ENCODE results near the gene GPATCH2. TPM values are rescaled to one million over a fixed set of nuclear protein-coding genes. Genes with fewer than 3 reads are reported as not detected.
"Not testable (repeated sequence)": the region's sequence is repeated elsewhere in the genome, so short reads cannot be mapped to it uniquely, and the experiment has no call there.

The GPATCH2 gene
- total RNA-seq, 1 donor from 2014 or later = 12.8 TPM

DNA sequence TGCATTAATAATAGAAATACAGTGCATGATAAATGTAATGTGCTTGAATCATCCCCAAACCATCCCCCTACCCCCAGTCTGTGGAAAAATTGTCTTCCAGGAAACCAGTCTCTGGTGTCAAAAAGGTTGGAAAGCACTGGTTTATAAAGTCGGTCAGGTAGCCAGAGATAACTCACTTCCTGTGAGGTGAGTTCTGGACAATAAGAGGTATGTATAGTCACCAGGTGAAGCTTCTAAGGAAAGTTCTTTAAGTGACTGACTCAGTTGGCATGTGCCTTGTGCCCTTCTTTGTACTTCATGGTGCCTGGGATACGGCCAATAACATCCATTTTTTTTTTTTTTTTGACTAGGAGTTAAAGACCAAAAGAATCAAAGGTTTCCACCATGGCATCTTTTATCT, 103.7 kb downstream of the GPATCH2 start:
- no peak for DNase-seq (ENCODE audit: extremely low read depth, low read depth, low spot score)

DNA sequence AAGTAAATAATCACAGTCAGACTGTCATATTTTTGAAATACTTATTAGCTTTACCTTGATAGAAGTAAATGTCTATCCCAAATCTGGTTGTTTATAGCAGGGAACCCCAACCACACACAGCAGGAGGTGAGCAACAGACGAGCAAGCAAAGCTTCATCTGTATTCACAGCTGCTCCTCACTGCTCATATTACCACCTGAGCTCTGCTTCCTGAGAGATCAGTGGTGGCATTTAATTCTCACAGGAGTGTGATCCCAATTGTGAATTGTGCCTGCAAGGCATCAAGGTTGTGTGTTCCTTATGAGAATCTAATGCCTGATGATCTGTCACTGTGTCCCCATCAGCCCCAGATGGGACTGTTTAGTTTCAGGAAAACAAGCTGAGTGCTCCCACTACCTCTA, 104.3 kb downstream of the GPATCH2 start:
- no peak for DNase-seq (ENCODE audit: extremely low read depth, low read depth, low spot score)

DNA sequence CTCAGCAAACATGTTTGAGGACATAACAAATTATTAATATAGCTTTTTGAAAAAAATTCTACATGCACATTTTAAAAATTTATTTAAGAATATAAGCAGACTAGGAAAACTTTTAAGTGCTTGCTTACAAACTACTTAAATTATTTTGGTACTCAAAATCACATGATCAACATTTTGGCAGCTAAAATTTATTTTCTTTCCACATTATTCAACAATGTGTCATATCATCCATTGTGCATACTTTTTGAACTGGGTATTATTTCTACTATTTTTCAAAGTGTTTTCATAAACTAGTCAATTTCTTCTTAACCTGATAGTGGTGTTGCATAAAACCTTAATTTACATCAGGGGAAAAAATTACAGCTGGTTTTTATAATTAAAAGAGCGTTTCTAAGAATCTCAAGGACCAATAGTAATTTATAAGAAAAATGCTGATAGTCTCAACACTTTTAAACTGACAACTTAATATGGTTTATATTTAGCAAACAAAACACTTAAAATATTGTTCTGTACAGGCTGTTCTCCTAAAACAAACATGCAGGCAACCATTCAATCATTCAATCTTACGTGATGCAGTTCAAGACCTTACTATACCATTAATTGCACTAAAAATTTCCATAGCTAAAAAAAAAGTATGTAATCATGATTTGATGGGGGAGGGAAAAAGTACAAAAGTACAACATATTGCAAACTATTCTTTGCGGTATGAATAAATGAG, 105.0 kb downstream of the GPATCH2 start:
- no peak for DNase-seq (ENCODE audit: extremely low read depth, low read depth, low spot score)

DNA sequence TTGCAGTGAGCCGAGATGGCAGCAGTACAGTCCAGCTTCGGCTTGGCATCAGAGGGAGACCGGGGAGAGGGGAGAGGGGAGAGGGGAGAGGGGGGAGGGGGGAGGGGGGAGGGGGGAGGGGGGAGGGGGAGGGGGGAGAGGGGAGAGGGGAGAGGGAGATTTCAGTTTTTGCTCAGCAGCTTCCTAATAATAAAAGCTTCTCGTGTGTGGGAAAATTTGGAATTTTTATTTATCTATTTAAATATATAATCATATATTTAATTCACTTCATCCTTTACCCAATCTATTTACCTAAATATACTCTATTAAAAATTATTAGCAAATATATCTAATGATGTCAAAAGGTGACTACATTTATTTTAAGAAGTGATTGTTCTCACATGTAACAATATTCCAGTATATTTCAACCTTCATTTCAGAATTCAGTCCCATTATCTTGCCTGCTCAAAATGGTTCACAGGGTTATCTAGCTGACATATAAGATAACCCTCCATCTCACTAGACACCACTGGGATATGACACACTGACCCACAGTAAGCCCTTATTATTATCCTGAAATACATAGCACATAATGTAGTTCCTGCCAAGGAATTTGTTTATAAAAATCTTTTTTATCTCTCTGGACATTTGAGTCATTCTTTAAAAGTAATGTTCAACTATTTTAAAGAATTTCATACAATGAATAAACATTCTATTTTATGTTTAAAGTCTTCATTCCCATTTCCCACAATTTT, 105.9 kb downstream of the GPATCH2 start:
- DNase-seq (ENCODE audit: extremely low read depth, low read depth, low spot score) = no peak

DNA sequence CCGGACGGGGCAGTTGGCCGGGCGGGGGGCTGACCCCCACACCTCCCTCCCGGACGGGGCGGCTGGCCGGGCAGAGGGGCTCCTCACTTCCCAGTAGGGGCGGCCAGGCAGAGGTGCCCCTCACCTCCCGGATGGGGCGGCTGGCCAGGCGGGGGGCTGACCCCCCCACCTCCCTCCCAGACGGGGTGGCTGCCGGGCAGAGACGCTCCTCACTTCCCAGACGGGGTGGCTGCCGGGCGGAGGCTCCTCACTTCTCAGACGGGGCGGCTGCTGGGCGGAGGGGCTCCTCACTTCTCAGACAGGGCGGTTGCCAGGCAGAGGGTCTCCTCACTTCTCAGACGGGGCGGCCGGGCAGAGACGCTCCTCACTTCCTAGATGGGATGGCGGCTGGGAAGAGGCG, 107.0 kb downstream of the GPATCH2 start:
- DNase-seq (ENCODE audit: extremely low read depth, low read depth, low spot score) = not testable (repeated sequence)

DNA sequence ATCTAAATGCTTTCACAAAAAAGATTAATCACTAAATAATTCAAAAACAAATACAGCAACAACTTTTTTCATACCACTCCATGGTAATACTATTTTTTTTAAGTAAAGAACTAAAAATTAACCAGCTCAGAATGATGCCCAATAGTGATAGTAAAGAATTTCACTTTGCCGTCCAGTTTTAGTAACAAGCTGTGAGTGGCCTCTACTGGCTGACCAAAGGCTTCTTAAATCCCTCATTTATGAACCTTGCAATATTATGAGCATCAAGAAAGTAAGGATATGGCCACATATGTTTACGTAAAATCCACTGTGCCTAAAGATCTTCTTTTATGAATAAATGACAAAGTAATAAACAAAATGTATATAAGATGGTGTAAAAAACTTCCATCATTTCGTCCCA, 108.6 kb downstream of the GPATCH2 start:
- no peak for DNase-seq (ENCODE audit: extremely low read depth, low read depth, low spot score)

DNA sequence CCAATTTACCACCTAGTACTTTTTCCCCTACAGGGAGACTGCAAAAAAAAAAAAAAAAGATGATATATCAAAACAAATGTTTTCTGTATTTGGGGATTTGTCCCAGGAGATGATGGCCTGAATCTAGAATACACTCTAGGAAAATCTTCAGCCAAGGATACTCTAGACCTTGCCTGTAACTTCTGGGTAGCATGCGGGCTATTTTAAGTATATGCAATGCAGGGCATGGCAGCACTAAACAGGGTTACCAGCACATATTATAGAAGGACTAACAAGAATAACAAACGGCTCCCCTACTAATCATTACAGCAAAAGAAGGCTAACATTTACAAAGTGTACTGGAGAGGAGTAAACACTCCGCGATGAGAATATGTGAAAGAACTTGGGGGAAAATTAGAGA, 109.6 kb downstream of the GPATCH2 start:
- no peak for DNase-seq (ENCODE audit: extremely low read depth, low read depth, low spot score)

DNA sequence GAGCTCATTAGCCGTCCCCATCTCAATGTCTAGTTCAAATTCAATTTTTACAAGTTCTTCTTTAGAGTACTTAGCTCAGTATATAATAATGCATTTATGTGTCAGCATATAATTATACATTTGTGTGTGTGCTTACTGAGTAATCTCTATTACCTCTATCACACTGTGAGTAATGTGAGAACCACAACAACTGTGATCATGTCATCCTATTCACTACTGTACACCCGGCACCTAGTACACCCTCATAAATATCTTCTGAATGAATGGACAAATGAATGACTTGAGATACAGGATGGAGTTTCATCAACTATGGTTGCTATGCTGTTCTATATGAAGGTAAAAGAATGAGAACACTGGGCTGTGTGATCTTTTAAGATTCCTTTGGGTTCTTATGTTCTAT, 124.0 kb downstream of the GPATCH2 start:
- no peak for DNase-seq (ENCODE audit: extremely low read depth, low read depth, low spot score)

DNA sequence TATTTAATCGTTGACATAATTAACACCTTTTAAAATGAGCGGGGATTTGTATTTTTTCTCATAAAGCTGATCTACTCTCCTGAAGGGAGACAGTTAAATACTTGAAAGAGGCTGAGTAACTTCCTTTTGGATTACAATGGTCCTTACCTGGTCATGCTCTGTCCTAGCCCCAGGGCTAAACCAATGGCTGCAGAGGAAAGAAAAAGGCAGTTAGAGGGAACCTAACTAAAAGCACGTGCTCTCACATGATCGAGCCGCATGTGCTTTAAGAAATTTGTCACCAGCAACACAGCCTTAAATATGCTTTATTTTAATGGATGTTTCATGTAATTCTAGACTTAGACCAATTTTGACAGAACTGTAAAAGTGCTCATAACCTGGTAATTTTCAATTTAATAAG, 132.7 kb downstream of the GPATCH2 start:
- DNase-seq (ENCODE audit: extremely low read depth, low read depth, low spot score) = no peak

DNA sequence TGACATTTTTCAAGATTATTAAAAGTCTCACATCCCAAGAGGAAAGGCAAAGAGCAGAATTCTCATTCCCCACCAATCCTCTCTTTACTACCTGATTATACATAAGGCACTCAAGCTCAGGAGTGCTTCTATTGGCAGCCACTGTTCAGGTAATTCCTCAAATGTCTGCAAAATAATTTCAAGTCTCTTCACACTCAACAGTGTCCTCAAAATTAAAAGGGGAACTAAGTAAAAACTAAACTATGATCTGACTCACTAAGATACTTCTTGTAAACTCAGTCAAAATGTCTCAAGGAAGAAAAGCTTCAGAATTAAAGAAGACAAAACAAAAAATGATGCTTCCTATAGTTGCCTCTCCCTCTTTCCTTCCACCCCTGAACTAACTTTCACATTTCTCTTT, 135.6 kb downstream of the GPATCH2 start:
- no peak for DNase-seq (ENCODE audit: extremely low read depth, low read depth, low spot score)

DNA sequence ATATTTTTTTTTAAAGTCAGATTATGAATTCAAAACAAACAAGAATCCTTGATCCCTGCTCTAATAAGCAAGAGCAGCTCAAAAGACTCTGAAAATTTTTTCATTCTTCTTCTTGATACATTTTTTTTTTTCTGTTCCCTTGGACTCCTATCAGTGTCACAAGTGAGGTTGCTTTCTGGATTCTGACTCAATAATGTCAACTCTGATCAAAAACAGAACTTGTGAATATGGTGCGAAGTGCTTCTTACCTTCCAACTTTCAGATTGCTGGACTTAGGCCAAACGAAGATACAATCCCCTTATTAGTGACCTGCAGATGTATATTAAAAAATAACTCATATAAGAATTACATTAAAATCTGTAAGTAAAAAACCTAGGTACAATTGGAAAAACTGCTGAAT, 136.1 kb downstream of the GPATCH2 start:
- no peak for DNase-seq (ENCODE audit: extremely low read depth, low read depth, low spot score)

DNA sequence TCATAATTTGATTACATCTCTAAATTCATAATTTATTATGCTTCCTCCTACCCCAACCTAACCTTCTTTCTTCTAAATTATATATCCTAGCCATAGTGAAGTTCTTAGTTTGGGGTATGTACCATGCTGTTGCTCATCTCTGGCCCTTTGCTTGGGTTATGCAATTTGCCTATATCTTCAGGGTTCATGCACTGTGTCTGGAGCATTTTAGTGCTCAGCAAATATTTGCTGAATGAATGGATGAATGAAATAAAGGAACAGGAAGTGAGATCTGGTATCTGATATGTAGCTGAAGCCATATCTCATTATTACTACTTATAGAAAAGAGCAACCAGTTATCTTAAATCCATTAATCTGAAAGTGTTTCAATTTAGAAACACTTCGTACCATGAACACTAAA, 137.6 kb downstream of the GPATCH2 start:
- no peak for DNase-seq (ENCODE audit: extremely low read depth, low read depth, low spot score)

DNA sequence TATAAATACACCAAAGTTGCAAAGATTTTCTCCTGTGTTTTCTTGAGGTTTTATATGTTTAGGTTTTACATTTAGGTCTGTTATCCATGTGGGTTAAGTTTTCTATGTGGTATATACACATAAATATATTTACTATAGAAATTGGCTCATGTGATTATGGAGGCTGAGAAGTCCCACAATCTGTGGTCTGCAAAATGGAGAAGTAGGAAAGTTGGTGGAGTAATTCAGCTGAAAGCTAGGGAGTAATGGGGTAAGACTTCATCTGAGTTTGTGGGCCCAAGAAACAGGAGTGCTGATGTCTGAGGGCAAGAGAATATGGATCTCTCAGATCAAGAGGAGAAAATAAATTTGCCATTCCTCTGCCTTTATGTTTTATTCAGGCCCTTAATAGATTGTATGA, 146.0 kb downstream of the GPATCH2 start:
- no peak for DNase-seq (ENCODE audit: extremely low read depth, low read depth, low spot score)

DNA sequence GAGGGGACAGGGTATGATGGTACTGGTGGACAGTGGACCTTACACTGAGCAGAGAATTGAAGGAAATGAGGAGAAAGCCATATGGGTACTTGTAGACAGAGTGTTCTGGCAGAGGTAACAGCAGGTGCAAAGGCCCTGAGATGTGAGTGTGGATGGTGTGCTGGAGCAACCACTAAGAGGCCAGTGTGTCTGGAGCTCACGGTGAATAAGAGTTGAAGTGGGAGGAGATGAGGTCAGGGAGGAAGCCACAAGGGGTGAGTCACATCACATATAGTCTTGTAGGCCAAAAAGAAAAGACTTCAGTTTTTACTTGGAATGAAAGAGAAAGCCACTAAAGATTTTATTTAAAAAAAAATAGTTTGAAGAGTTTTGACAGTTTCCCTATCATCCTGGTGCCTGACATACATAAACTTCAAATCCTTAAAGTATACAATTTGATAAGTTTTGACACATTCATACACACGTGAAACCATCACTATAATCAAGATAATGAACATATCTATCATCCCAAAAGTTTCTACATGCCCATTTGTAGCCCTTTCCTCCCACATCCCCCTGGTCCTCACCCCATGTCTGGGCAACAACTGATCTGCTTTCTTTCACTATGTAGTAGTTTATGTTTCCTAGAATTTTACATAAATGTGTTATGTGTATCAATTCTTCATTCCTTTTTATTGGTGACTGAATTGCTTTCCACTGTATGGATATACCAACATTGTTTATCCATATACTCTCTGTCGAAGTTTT, 148.4 kb downstream of the GPATCH2 start:
- peak; percentile 9 for DNase-seq (ENCODE audit: extremely low read depth, low read depth, low spot score)

DNA sequence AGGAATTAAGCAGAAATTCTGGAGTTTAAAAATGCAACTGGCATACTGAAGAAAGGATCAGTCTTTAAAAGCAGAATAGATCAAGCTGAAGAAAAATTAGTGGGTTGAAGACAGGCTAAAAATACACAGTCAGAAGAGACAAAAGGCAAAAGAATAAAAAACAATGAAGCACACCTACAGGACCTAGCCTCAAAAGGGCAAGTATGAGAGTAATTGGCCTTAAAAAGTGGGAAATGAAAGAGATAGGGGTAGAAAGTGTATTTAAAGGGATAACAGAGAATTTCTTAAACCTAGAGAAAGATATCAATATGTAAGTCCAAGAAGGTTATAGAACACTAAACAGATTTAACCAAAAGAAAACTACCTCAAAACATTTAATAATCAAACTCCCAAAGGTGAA, 152.4 kb downstream of the GPATCH2 start:
- no peak for DNase-seq (ENCODE audit: extremely low read depth, low read depth, low spot score)

DNA sequence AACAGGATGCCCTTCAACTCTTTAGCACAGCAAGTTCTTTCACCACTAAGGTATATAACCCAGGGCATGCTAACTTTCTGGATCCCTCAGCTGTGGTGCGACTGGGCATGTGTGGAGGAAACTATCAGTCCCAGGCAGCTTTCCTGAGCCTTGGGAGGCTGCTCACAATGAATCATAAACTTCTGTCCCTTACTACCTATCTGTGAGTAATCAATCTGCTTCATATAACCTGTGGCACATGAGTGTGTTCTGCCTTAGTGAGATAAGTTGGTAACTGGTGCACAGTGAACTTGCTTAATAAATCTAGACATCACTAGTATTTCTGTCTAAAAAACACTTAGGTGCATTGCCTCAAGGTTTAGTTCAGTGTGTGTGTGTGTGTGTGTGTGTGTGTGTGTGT, 158.0 kb downstream of the GPATCH2 start:
- no peak for DNase-seq (ENCODE audit: extremely low read depth, low read depth, low spot score)

DNA sequence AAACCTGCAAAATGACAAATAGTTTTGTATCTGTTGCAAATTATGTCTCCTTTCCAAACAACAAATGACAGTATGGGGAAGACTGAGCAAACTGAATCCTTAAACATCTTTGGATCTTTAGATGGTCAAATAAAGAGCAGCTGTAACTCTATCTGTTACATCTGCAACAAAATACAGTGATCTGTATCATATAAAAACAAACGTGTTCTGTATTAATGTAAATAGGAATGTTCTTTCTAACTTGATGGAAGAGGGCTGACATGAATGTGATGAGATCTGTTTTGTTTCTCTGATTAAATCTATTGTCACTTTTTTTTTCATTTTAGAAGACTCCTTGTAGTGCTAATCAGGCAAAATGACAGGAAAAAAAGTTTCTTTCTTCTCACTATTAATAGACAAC, 159.5 kb downstream of the GPATCH2 start:
- DNase-seq (ENCODE audit: extremely low read depth, low read depth, low spot score) = no peak

DNA sequence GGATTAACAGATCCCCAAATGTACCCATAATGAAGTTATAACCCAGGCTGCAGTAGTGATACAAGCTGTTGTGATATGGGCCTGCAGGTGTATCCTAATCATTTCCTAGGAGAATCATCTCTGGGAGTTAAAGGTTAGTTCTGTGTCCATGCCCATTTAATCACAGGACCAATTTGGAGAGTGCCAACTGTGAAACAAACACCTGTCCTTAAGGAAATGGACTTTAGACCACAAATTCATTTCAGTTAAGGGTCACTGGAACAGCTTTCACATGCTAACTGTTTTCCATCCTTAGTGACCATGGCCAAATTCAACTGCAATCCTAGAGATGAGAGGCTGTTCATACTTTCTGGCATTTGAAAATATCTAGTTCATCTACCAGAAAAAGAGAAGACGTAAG, 160.9 kb downstream of the GPATCH2 start:
- no peak for DNase-seq (ENCODE audit: extremely low read depth, low read depth, low spot score)

DNA sequence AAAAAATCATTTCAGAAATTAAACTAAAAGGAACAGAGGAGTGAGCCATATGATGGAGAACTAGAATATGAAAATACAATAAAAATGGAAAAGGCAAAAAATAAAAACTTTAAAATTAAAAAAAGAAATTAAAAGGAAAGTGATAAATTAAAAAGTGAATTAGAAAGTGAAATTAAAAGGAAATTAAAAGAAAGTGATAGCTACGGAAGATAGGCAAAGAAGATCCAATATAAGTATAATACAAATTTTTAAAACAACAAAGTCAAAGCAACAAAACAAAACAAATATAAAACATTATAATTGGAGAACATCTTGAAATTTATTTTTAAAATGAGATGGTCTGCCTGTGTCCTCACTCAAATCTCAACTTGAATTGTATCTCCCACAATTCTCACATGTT, 165.8 kb downstream of the GPATCH2 start:
- DNase-seq (ENCODE audit: extremely low read depth, low read depth, low spot score) = no peak

DNA sequence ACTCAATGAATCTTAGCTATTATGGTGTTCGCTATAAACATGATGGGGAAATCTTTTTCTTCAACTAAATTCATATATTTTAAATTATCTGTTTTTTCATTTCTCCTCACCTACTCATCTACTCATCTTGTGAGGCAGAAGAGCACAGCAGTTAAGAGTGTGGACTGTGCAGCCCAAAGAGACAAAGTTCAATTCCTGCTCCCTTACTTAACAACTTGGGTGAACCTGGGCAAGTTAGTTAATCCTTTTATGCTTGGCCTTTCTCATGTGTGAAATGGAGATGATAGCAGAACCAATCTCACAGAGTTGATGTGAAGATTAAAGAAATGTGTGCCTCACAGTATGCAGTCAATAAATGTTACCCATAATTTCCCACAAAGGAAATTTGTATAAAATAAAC, 168.2 kb downstream of the GPATCH2 start:
- DNase-seq (ENCODE audit: extremely low read depth, low read depth, low spot score) = no peak

DNA sequence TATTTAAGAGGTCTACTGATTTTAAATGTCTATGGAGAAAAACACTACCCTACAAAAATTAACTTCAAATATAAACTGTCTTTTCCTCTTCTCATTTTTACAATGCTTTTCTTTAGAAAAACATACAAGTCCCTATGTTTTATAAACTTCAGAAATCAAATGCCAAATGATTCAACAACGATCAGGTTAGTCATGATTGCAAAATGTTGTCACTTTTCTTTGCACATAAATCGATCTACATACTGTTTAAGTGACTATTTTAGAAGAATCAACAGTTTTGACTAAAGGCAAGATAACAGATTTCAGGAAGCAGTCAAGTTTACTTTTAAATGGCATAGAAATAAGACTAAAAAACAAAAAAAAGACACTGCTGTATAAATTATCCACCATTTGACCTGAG, 168.7 kb downstream of the GPATCH2 start:
- no peak for DNase-seq (ENCODE audit: extremely low read depth, low read depth, low spot score)

DNA sequence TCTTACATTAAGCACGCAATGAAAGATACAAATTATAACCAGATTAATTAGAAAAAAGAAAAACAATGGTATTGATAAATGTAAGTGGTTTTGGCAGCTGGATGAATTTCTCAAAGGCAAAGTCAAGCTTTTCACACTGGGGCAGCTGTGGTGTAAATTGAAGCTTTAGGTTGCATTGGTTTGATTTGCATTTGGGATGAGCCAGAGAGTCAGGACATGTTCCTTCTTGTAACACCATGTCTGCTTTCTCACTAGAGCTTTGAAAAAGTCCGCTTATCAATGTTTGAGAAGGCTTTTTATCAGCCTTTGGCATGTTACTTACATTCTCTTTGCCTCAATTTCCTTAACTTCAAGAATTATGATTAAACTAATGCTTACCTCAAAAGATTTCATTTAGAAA, 173.9 kb downstream of the GPATCH2 start:
- DNase-seq (ENCODE audit: extremely low read depth, low read depth, low spot score) = no peak

Data from glomerular endothelial cell (primary cell).